Measurements from ENCODE around the gene RAB27B.
"Not testable (repeated sequence)": the region's sequence is repeated elsewhere in the genome, so short reads cannot be mapped to it uniquely, and the experiment has no call there.

Gene RAB27B

DNA sequence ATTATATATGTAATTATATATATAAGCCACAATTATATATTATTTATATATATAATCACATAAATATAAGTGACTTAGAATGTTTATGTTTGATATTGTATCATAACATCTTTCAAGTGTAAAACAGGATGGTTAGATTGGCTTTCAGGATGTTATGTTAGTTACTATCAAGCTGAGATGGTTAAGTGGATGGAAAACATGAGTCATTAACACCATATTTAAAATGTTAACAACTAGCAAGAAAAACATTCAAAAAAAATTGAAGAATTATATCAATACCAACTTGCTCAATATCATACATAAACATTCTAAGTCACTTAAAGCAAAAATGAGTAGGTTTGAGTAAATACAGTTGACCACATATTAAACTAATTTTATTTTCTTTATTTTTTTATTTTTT lies 21.8 kb upstream of the RAB27B start:
- Histone ChIP-seq H3K27me3 (ENCODE audit: insufficient read depth, poor library complexity, severe bottlenecking) (no peaks in the 10 kb centered on the region), H3K4me3 (replicated peaks; ENCODE audit: insufficient read depth, low read length) (no peak overlapping the region), H3K27ac (replicated peaks) (no peak overlapping the region)
- TF ChIP-seq, protein P1, sequence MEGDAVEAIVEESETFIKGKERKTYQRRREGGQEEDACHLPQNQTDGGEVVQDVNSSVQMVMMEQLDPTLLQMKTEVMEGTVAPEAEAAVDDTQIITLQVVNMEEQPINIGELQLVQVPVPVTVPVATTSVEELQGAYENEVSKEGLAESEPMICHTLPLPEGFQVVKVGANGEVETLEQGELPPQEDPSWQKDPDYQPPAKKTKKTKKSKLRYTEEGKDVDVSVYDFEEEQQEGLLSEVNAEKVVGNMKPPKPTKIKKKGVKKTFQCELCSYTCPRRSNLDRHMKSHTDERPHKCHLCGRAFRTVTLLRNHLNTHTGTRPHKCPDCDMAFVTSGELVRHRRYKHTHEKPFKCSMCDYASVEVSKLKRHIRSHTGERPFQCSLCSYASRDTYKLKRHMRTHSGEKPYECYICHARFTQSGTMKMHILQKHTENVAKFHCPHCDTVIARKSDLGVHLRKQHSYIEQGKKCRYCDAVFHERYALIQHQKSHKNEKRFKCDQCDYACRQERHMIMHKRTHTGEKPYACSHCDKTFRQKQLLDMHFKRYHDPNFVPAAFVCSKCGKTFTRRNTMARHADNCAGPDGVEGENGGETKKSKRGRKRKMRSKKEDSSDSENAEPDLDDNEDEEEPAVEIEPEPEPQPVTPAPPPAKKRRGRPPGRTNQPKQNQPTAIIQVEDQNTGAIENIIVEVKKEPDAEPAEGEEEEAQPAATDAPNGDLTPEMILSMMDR (IDR thresholded peaks at IDR 0.05; ENCODE audit: insufficient read depth, low read length) = no peak
- TF ChIP-seq, protein P2, sequence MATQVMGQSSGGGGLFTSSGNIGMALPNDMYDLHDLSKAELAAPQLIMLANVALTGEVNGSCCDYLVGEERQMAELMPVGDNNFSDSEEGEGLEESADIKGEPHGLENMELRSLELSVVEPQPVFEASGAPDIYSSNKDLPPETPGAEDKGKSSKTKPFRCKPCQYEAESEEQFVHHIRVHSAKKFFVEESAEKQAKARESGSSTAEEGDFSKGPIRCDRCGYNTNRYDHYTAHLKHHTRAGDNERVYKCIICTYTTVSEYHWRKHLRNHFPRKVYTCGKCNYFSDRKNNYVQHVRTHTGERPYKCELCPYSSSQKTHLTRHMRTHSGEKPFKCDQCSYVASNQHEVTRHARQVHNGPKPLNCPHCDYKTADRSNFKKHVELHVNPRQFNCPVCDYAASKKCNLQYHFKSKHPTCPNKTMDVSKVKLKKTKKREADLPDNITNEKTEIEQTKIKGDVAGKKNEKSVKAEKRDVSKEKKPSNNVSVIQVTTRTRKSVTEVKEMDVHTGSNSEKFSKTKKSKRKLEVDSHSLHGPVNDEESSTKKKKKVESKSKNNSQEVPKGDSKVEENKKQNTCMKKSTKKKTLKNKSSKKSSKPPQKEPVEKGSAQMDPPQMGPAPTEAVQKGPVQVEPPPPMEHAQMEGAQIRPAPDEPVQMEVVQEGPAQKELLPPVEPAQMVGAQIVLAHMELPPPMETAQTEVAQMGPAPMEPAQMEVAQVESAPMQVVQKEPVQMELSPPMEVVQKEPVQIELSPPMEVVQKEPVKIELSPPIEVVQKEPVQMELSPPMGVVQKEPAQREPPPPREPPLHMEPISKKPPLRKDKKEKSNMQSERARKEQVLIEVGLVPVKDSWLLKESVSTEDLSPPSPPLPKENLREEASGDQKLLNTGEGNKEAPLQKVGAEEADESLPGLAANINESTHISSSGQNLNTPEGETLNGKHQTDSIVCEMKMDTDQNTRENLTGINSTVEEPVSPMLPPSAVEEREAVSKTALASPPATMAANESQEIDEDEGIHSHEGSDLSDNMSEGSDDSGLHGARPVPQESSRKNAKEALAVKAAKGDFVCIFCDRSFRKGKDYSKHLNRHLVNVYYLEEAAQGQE (IDR thresholded peaks at IDR 0.05; ENCODE audit: insufficient replicate concordance, low read depth) = no peak
- no peak for TF ChIP-seq GABPA (IDR thresholded peaks at IDR 0.05; ENCODE audit: low read depth)
- TF ChIP-seq POLR2AphosphoS5 (IDR thresholded peaks at IDR 0.05; ENCODE audit: low read depth) = no peak
- no peak for TF ChIP-seq SPI1 (IDR thresholded peaks at IDR 0.05; ENCODE audit: borderline replicate concordance, low read depth)
- DNase-seq (ENCODE audit: low read depth in 1 of 2, low spot score in 1 of 2) = no peak

DNA sequence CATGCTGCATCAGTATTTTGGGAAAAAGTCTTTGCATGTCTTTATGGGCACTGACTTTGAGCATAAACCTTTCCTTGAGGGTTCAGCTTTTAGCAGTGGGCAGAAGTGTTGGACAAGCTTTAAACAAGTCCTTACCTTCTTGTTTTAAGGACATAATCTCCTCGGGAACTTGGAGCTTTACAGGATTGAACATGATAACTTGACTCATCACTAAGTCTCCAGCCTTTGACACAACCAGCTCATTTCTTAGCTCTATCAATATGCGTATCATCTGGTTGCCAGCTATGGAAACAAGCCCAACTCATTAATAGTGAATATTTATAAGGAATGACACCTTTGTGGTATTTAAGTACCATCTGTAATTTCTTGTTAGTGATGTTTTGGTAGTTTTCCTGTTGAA lies 21.0 kb upstream of the RAB27B start:
- Histone ChIP-seq H3K27ac (replicated peaks) (no peak overlapping the region), H3K4me3 (replicated peaks; ENCODE audit: insufficient read depth, low read length) (no peak overlapping the region), H3K27me3 (ENCODE audit: insufficient read depth, poor library complexity, severe bottlenecking) (peaks cover 4% of the 10 kb centered on the region)
- no peak for DNase-seq (ENCODE audit: low read depth in 1 of 2, low spot score in 1 of 2)
- TF ChIP-seq, protein P1 (IDR thresholded peaks at IDR 0.05; ENCODE audit: insufficient read depth, low read length) = no peak
- TF ChIP-seq POLR2AphosphoS5 (IDR thresholded peaks at IDR 0.05; ENCODE audit: low read depth) = no peak
- no peak for TF ChIP-seq GABPA (IDR thresholded peaks at IDR 0.05; ENCODE audit: low read depth)
- no peak for TF ChIP-seq SPI1 (IDR thresholded peaks at IDR 0.05; ENCODE audit: borderline replicate concordance, low read depth)
- TF ChIP-seq, protein P2 (IDR thresholded peaks at IDR 0.05; ENCODE audit: insufficient replicate concordance, low read depth) = no peak

DNA sequence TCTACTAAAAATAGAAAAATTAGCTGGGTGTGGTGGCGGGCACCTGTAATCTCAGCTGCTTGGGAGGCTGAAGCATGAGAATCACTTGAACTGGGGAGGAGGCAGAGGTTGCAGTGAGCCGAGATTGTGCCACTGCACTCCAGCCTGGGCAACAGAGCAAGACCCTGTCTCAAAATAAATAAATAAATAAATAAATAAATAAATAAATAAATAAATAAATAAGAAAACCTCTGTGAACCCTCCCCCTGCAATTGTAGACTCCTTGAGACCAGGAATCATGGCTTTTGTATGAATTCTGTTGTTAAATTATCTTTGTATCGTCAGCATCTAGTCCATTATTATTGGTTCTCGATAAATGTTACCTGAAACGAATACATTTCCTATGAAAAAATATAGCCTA lies 17.6 kb upstream of the RAB27B start:
- DNase-seq (ENCODE audit: low read depth in 1 of 2, low spot score in 1 of 2); H3K27me3 ChIP-seq (ENCODE audit: insufficient read depth, poor library complexity, severe bottlenecking); H3K27ac ChIP-seq (replicated peaks); H3K4me3 ChIP-seq (replicated peaks; ENCODE audit: insufficient read depth, low read length): not testable (repeated sequence)

DNA sequence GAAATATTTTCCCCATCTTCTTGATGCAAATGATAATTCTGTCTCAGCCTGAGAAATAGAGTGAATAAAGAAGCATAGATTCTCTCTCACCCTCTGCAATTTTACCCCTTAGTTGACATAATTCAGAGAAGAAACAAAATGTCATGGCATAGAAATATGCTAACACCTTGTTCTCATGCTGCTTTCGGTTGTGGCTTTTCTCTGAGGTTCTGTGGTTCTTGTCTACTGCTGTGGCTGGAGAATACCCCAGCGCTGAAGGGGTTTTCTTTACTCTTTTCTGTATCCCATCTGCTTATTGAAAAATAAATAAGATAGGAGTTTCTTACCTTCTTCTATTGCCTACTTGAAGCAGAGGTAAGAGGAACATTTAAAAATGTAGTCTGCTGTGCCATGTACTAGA lies 15.4 kb upstream of the RAB27B start:
- no peak overlapping the region for H3K27ac ChIP-seq (replicated peaks)
- peaks cover 4% of the 10 kb centered on the region for H3K27me3 ChIP-seq (ENCODE audit: insufficient read depth, poor library complexity, severe bottlenecking)
- H3K4me3 ChIP-seq (replicated peaks; ENCODE audit: insufficient read depth, low read length) = no peak overlapping the region
- TF ChIP-seq, protein P2 (IDR thresholded peaks at IDR 0.05; ENCODE audit: insufficient replicate concordance, low read depth) = no peak
- TF ChIP-seq GABPA (IDR thresholded peaks at IDR 0.05; ENCODE audit: low read depth) (no peak), SPI1 (IDR thresholded peaks at IDR 0.05; ENCODE audit: borderline replicate concordance, low read depth) (no peak), POLR2AphosphoS5 (IDR thresholded peaks at IDR 0.05; ENCODE audit: low read depth) (no peak)
- TF ChIP-seq, protein P1 (IDR thresholded peaks at IDR 0.05; ENCODE audit: insufficient read depth, low read length) = no peak
- DNase-seq (ENCODE audit: low read depth in 1 of 2, low spot score in 1 of 2) = no peak
